Posterior vena cava (tissue), 2 donors: Measurements from ENCODE around the gene TLDC2. TPM values are rescaled to one million over a fixed set of nuclear protein-coding genes. Genes with fewer than 3 reads are reported as not detected.
A peak's percentile ranks its signal among the peaks of the same experiment; 100 is the strongest.
"Not testable (repeated sequence)": the region's sequence is repeated elsewhere in the genome, so short reads cannot be mapped to it uniquely, and the experiment has no call there.

Source experiments
- DNase-seq: peaks from one replicate; pipeline ENCODE4 v3.0.0-alpha.2; 2020; ENCODE audit warnings: low spot score
- intact Hi-C, 2 donors: fragments of 100-400 bp; cut with DNase I; formaldehyde crosslinking; loops; one replicate each; pipeline versions ENCODE4 v1.14.1 to v1.14.2; 2022 to 2023
- long read RNA-seq, 2 donors: library from polyadenylated mRNA; unstranded; transcript quantifications; one replicate each; pipeline ENCODE4 v2.0.0, GENCODE V29; 2020 to 2021
- total RNA-seq, 2 donors: library from RNA; stranded (reverse); fragmentation: NEBNext Ultra II Directional; extraction: Animal tissue kit (Norgen Biotek cat#: 25700); gene quantifications; one replicate each; pipeline ENCODE4 v1.2.1, GENCODE V29; 2021
- donor health status: DM: yes; HTN: yes; CAD: no.
- donor health status: DM: yes; HTN: yes; CAD: no.

The TLDC2 gene
- under 1 TPM in 1 of 2 donors, not detected in 1; 0.37 TPM for total RNA-seq
- long read RNA-seq, donor 1, partial matches to known transcripts: 0 of 2 reads
- long read RNA-seq, donor 1, other reads (novel, unspliced or antisense): 2 of 2 reads
- long read RNA-seq, donor 2, partial matches to known transcripts: 0 of 1 reads
- long read RNA-seq, donor 2, other reads (novel, unspliced or antisense): 1 of 1 reads

DNA sequence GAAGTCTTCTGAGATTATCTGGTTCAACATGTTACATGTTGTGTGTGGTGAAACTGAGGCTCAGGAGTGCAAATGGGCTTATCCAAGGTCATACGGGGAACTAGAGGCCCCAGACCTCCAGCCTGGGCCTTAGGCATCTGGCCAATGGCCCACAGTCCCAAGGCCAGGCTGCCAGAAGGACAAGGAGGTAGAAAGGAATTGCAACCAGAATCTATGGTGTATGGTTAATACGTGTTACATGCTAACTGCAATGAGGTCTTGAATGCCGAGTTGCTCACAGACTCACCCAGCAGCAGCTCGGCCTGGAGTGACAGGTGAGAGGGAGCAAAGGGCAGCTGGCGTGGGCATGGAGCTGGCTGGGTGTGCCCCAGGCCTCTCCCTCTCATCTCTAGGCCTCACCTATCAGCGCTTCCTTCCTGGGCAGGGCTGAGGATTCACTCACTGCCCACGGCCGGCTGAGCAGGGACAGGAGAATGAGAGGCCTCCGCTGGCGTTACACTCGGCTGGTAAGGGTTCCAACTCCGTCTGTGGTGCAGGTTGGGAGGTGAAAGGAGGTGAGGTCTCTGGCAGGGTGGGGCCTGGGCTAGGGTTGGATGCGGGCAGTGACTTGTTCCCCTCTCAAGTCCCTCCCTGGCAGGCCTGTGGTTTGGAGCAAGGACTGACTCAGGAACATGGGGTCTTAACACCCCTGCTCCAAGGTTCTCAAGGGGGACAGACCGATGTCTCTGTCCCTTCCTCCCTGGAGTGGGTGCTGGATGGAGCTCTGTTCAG, at the start of gene TLDC2:
Gene TLDC2 (plus strand): TSS at position 437 of the 771 bp plus-strand sequence. CDS start 37 bp downstream, at position 474.
- DNase-seq: peak; percentile 77

DNA sequence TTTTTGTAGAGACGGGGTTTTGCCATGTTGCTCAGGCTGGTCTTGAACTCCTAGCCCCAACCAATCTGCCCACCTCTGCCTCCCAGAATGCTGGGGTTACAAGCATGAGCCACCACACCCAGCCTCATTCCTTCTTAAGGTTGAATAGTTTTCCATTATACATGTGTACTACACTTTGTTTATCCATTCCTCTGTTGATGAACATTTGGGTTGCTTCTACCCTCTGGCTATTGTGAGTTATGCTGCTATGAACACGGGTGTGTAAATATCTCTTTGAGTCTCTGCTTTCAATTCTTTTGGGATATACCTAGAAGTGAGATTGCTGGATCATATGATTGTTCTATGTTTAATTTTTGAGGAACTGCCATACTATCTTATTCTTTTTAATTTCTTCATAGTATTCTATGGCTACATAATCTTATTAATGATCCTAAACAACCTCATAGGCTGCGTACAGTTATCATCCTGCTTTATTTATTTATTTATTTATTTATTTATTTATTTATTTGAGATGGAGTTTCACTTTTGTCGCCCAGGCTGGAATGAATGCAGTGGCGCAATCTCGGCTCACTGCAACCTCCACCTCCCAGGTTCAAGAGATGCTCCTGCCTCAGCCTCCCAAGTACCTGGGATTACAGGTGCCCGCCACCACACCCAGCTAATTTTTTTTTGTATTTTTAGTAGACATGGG, 49.2 kb upstream of the TLDC2 start:
- intact Hi-C loops: loop anchor here in 1 of 2 donors (5.0 kb wide), 1 partner anchor 36 kb away; a partner anchor contains a TSS
- no peak for DNase-seq

More for the DNA sequence above, at the start of gene TLDC2:
- intact Hi-C loops: loop anchor here in 1 of 2 donors (10.0 kb wide), 1 partner anchor 91 kb away; no protein-coding TSS in a partner anchor

DNA sequence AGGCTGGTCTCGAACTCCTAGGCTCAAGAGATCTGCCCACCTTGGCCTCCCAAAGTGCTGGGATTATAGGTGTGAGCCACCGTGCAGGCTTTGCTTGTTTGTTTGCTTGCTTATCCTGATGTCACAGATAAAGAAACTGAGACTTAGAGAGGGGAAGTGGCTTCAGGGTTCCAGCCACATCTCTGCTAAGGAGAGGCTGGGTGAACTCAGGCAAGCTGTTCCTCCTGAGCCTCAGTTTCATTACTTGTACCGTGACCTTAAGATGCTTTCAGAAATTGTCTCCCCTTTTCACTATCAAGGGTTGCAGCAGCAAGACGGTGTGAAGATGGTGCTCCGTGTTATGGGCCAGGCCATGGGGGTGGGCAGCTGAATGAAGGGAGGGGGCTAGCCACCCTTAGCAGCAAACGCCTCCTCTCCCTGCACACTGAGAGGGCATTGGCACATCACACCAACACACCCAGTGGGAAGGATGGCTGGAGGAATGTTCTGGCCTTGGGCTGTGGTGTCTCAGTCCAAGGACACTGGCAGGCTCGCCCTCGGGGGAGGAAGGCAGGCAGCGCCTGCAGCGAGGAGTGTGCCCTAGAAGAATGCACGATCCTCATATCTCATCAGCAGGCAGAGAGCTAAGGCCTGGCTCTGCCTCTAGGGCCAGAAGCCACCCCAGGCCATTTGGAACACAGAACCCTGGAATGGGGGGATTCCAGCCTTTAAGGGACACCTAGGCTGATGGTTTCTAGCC, 48.2 kb upstream of the TLDC2 start:
- no peak for DNase-seq
- intact Hi-C loops: loop anchor here in 1 of 2 donors (5.0 kb wide), 1 partner anchor 35 kb away; a partner anchor contains a TSS

DNA sequence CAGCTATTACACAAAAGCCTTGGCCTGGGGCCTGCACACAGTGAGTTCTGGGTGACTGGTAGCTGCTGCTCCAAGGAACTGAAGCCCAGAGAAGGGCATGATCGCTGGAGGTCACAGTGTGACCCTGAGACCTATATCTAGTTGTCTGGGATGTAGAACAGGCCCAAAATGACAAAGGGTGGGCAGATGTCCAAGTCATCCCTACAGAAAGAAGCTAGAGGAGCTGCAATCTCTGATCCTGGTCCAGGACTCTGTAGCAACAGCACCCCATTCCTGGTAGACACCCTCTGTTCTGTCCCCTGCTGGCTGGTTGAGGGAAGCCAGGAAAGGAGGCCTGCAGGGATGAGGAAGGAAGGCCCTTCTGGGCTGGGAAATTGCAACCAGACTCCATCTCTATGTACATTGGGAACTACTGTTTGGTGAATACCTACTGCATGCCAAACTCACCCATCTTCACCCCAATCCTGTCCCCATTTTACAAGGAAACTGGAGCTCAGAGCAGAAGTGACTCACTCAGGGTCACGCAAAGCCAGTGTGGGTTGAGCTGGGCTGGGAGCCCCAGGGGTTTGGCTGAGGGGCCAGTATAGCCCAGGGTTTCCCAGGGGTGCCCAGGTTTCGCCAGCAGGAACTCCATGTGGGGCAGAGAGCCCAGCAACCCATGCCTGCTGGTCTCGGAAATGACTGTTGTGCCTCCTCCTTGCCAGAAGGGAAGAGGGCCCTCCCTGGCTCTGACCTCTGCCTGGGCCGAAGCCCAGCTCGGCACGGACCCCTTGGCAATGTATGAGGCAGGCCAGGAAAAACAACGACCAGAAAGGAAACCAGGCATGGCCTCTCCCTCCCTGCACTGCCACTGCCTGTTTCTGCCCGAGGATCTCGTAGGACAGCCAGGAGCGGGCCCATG, 44.9 kb upstream of the TLDC2 start:
- DNase-seq: peak; percentile 91
- intact Hi-C loops: loop anchor here in 1 of 2 donors (5.0 kb wide), 1 partner anchor 1479 kb away; no protein-coding TSS in a partner anchor

GRCh38 chr20:36832791-36833190, 43.1 kb upstream of the TLDC2 start:
- DNase-seq: no peak
- intact Hi-C loops: loop anchor here in 1 of 2 donors (5.0 kb wide), 1 partner anchor 1480 kb away; no protein-coding TSS in a partner anchor

GRCh38 chr20:36833275-36834020, 42.5 kb upstream of the TLDC2 start:
- no peak for DNase-seq
- intact Hi-C loops: loop anchor here in 1 of 2 donors (5.0 kb wide), 1 partner anchor 1481 kb away; no protein-coding TSS in a partner anchor

DNA sequence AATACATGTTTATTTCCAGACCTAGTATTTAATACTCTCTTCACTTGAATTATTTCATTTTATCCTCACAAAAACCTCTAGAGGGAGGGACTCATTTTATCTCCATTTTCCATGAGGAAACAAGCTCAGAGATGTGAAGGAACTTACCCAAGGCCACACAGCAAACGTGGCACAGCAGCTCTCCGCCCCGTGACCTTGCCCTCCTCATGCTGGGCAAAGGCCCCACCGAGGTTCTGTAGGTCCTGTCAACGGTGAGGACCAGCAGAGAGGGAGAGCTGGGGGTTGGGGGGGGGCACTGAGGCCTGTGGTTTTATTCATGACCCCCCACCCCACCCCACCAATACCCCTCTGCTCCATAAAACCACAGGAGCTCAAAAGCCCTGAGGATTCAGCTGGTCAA, 40.9 kb upstream of the TLDC2 start:
- no peak for DNase-seq
- intact Hi-C loops: no loop called here

- peak; percentile 98 for DNase-seq
- intact Hi-C loops: loop anchor here in 1 of 2 donors (2.0 kb wide), 1 partner anchor 19 kb away; no protein-coding TSS in a partner anchor
Measured at GRCh38 chr20:36835453-36836198, 40.3 kb upstream of the TLDC2 start.

DNA sequence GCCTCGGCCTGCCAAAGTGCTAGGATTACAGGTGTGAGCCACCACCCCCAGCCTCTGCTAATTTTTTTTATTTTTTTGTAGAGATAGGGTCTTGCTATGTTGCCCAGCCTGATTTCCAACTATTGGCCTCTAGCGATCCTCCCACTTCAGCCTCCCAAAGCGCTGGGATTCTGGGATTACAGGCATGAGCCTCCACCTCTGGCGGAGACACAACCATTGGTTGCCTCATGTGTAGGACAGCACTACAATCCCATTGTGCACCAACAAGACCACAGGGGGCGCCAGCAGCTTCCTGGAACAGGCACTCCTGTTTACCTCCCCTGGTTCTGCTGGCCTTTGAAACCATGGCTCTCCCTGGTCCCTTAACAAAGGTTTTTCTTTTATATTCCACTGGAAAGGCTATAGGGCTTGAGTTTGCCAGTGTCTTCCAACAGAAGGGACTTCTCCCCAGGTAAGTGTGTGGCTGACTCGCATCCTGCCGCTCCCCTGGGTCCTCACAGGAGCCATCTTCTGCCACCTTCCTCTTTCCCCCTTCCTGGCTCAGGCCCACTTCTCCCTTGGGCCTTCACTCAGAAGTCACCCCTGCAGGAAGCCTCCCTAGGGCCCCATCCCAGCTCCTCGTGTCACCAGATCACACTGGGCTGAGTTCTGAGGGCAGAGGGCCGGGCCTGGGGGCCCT, 39.2 kb upstream of the TLDC2 start:
- intact Hi-C loops: loop anchor here in 1 of 2 donors (2.0 kb wide), 1 partner anchor 18 kb away; no protein-coding TSS in a partner anchor
- peak; percentile 84 for DNase-seq

DNA sequence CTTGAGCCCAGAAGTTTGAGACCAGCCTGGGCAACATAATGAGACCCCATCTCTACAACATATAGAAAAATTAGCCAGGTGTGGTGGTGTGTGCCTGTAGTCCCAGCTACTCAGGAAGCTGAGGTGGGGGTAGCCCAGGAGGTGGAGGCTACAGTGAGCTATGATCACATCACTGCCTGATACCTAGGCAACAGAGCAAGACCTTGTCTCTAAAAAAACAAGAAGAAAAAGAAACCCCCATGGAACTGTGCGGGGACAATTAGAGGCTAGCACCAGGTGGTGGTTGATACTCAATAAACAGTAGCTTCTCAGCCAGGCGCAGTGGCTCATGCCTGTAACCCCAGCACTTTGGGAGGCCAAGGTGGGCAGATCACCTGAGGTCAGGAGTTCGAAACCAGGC, 37.6 kb upstream of the TLDC2 start:
- intact Hi-C loops, DNase-seq: not testable (repeated sequence)

GRCh38 chr20:36839150-36839549, 36.8 kb upstream of the TLDC2 start:
- DNase-seq: no peak
- intact Hi-C loops: no loop called here

GRCh38 chr20:36841030-36841429, 34.9 kb upstream of the TLDC2 start:
- intact Hi-C loops, DNase-seq: not testable (repeated sequence)

DNA sequence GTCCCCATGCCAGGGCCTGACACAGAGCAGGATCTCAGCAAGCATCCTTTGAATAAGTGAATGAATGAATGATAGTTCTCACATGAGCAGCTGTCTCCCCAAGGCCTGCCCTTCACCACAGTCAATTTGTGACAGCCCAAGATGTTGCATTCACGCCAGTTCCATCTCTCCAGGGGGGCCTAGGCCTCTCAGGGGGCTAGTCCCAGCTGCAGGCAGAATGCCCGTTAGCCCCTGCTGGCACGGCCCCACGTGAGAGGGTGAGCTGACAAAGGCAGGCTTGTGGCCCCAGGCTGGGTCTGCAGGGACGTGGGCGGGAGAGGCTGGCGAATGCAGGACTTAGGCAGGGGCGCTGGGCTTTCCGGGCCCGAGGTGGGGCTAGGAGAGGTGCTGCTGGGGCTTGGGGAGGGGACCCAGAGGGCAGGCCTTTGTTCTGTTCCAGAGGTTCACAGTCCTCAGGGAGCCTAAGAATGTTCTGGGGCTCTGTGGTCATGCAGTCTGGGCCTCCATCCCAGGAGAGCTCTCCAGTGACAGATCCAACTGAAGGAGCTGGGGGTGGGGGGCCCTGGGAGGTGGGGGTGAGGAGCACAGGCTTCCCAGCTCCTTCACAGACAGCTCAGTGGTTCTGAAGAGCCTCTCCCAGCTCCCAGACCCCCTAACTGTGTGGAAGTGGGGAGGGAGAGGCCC, 30.5 kb upstream of the TLDC2 start:
- no peak for DNase-seq
- intact Hi-C loops: no loop called here

- DNase-seq: peak; percentile 93
- intact Hi-C loops: no loop called here
Measured at GRCh38 chr20:36847009-36847709, 28.8 kb upstream of the TLDC2 start.

DNA sequence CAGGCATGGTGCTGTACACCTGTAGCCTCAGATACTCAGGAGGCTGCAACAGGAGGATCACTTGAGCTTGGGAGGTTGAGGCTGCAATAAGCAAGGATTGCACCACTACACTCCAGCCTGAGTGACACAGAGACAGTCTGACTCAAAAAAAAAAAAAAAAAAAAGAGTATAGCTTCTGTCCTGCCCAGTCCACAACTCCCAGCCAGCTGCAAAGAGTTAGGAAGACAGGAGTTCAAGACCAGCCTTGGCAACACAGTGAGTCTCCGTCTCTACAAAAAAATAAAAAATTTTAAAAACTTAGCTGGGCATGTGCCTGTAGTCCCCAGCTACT, 28.3 kb upstream of the TLDC2 start:
- intact Hi-C loops: no loop called here
- no peak for DNase-seq
